NCI-H82 (cell line): ENCODE results near the gene SDF2L1.
A peak's percentile ranks its signal among the peaks of the same experiment; 100 is the strongest.

Experiments used
- DNase-seq: peaks from one replicate; lab custom pipeline; 2025; lab: John Stamatoyannopoulos, UW

SDF2L1 gene

DNA sequence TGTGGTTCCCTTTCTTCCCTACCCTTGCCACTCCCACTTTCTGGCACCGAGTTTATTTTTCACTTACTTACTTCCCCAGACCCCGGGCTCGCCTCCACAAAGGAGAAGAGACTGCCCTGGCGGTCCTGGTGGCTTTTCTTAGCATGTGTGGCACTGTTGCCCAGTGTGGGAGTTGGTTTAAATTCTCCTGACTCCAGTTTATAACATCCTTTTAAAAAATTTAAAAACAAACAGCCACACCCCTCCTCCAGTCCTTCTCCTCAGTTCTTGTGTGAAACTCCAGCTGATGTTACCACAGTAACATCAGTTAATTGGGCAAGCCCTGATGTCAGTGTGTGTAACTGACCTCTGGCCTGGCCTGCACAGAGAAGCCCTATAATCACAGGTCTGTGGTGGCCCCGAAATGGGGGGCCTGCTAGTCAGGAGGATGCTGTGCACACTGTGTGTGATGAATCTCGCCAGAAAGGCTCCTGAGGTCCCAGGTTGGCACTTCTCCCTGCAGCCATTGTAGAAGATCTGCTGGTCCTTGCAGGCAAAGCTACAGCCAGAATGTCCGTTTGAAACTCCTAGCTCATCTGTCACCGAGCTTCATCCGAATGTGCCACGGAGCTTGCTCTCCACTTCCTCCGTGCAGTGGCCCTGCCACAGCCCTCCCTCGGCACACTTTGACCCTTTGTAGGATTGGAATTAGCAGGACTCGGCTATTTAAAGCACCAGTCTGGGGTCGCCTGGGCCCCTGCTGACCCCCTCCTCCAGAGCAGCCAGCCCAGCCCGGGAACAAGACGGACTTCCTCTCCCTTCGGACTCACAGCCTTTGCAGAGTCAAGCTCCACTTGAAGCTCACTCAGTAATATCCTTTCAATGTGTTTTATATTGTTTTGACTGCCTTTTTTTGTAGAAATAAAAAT lies 19.8 kb upstream of the SDF2L1 start:
- no peak for DNase-seq

DNA sequence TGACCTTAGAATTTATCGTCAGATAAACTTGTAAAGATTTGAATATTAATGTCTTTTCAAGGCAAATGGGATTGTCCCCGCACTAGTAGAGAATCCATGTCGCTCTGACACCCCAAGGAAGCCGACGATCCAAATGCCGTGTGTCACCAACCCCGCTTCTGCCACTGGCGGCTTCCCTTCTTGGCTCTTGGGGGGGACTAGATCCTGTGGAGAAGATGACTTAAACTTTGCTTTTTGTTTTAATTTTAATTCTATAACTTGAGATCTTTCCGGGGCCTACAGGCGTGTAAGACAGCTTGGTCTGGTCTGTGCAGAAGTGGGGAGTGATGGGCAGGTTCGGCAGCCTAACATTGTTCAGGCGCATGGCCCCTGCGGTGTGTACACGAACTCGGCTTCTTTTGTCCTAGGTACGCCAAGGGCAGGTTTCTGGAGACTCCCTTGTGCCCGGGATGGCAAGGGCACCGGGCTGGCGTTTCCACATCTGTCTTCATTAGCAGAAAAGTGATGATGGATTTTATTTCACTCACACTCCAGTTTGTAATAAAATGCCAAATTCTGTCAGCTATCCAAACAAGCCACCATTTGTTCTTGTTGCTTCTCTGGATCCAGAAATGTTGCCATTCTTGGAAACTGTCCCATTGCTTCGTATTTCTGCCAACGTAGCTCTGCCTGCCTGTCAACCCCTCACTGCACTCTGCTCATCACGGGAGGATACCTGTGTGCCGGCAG lies 19.0 kb upstream of the SDF2L1 start:
- no peak for DNase-seq

GRCh38 chr22:21623648-21623970 lies 18.5 kb upstream of the SDF2L1 start:
- no peak for DNase-seq

- DNase-seq: peak; percentile 59
Observed at GRCh38 chr22:21624120-21624879, 17.8 kb upstream of the SDF2L1 start.

- peak; percentile 14 for DNase-seq
Observed at GRCh38 chr22:21624880-21625791, 17.0 kb upstream of the SDF2L1 start.

DNA sequence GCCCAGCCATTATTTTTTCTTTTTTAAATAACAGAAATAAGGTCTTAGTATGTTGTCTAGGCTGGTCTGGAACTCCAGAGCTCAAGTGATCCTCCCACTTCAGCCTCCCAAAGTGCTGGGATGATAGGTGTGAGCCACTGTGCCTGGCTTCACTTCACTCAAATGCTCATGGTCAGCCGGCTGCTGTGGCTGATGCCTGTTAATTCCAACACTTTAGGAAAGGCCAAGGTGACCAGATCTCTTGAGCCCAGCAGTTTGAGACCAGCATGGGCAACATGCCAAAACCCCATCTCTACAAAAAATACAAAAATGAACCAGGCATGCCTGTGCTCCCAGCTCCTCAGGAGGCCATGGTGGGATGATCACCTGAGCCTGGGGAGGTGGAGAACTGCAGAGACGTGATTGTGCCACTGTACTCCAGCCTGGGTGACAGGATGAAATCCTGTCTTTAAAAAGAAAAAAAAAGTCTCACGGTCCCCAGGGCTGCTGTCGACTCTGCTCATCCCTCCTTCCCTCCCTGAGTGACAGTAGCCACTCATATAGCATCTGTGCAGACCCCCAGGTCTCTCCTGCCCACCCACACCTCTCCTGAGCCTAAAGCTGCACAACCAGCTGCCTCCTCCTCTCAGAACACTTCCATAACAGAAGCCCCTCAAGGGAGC lies 15.9 kb upstream of the SDF2L1 start:
- peak; percentile 25 for DNase-seq

GRCh38 chr22:21626735-21627469 lies 15.2 kb upstream of the SDF2L1 start:
- peak; percentile 38 for DNase-seq

DNA sequence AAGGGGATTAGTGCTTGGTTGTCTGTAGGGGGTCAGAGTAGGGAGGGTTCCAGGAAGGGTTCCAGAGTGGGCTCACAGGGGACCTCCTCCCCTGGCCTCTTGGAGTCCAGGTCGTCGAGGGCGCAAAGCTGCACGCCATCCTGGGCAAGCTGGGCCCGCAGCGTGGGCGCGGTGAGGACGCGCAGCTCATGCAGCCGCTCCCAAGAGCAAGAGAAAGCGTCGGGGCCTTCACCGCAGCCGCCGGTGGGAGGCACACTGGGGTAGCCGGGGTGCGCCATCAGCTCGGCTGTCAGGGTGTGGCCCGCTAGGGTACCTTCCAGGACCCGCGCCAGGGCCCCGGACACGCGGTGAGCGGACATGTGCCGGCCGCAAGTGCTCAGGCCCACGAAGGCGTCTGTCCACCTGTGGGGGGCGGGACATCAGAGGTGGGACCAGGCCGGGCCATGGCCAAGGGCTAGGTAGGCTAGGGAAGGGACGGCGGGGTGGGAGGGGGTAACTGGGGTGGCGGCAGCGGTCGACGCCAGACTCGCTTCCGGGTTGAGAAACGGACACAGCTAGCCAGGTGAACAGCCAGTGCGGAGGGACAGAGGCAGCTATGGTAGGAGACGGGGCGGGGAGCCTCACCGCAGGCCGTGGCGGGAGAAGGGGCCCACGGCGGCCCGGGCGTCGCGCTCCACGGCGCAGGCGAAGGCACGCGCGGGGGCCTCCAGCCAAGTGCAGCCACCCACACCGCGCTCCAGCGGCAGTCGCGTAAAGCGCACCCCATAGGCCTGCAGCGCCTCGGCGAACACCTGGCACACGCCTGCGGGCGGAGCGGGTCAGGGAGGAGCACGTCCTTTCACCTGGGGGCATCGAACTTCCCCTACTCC lies 13.5 kb upstream of the SDF2L1 start:
- DNase-seq: peak; percentile 51

- DNase-seq: peak; percentile 93
Observed at GRCh38 chr22:21629255-21630149, 12.6 kb upstream of the SDF2L1 start, which contains the start of gene YDJC. TSS of gene YDJC (minus strand) at chr22:21630022. CDS start at chr22:21630014, 8 bp downstream.

DNA sequence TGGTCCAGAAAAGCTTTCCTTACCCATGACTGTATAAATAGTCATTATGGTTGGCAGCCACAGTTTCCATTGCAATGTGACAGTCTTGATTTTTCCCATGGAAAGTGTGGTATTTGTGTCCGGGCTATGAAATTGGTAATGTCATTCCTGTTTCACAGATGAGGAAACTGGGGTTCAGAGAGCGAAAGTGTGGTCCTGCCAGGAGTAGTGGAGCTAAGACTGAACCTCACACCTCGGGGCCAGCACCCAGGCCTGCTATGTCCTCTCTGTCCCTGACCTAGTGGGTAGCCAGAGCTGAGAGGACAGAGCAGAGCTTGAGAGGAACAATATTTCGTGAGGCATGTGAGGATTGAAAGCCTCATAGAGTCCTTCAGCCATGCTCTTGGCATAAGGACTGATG lies 11.1 kb upstream of the SDF2L1 start:
- no peak for DNase-seq

- peak; percentile 64 for DNase-seq
Observed at GRCh38 chr22:21632237-21632895, 9.7 kb upstream of the SDF2L1 start, which contains the start of gene CCDC116. TSS of gene CCDC116 (plus strand) at chr22:21632760. CDS start at chr22:21633182, 422 bp downstream.

- no peak for DNase-seq
Observed at GRCh38 chr22:21632931-21633330, 9.2 kb upstream of the SDF2L1 start.

DNA sequence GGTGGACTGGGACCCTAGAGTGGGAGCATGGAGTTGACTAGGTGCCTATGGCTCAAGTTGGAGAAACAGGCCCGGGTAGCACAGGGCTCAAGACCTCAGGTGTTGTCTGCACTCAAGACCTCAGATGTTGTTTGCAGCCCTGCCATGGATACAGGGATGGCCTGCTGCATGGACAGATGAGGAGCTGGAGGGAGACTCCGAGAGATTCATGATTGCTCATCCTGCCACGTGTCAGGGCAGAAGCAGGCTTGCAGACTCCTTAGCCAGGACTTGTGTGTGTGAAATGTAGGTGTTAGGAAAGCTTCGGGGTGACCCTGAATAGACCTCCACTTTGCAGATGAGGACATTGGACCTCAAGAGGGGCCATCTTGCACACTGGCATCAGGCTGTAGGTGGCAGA lies 8.6 kb upstream of the SDF2L1 start:
- DNase-seq: no peak

DNA sequence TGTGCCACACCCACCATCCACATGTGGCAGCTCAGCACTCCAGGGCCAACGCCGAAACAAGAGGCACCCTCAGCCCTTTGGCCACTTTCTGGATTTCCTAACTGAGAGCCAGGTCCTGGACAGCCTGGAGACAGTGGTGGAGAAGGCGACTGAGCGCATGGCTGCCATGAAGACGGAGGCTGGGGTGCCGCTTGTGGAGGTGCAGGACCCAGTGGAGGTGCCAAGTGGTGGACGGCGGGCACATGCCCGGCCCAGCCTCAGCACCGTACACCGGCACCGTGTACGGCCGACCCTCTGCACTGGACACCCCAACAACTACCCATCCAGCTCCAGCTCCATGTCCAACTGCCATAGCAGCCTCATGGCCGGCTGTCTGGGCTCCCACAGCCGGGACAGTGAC lies 8.0 kb upstream of the SDF2L1 start:
- DNase-seq: no peak

- DNase-seq: peak; percentile 42
Observed at GRCh38 chr22:21634844-21635243, 7.3 kb upstream of the SDF2L1 start.

GRCh38 chr22:21635771-21636510 lies 6.2 kb upstream of the SDF2L1 start:
- DNase-seq: no peak
